A549 (cell line): ENCODE results near the gene MAN1C1. TPM values are rescaled to one million over a fixed set of nuclear protein-coding genes. Genes with fewer than 3 reads are reported as not detected.

Source experiments
- ATAC-seq, 2 experiments: fragments of 200-7000 bp in 1 of 2; fragments of >200 bp in 1 of 2; cut with Nextera tagmentation in 1 of 2; cut with Tn5 transposase in 1 of 2; 3 replicates each; pipeline versions ENCODE4 v1.8.0 to v1.9.1; 2018 to 2020; ENCODE audit warnings: mild to moderate bottlenecking in 1 of 2, moderate library complexity in 1 of 2
- CTCF ChIA-PET: fragments of 300-600 bp; sonication (Branson Sonifier 250); formaldehyde crosslinking; extraction: SDS; loops from one replicate; lab custom pipeline; 2021; ENCODE audit warnings: antibody characterized with exemption, inconsistent platforms; lab: Yijun Ruan, JAX
- POLR2A ChIA-PET: fragments of 350-600 bp; formaldehyde crosslinking; extraction: SDS; loops from one replicate; lab custom pipeline; 2021; ENCODE audit warnings: antibody characterized with exemption, inconsistent platforms; lab: Yijun Ruan, JAX
- DNase-seq, 2 experiments: peaks; one replicate each; pipeline versions ENCODE4 v3.0.0 to v3.0.0-alpha.2; 2011 to 2016; ENCODE audit warnings: low read depth in 1 of 2, low spot score in 1 of 2
- FAIRE-seq: peaks from 2 replicates; lab custom pipeline; 2011; peaks lifted over from hg19 to GRCh38; lab: Jason Lieb, UNC
- H3K27ac ChIP-seq, 2 experiments: fragments of >200 bp; sonication (Bioruptor Twin); formaldehyde crosslinking; 3 replicates each; pipeline ENCODE4 v1.5.1; 2016 to 2017
- H3K4me1 ChIP-seq: fragments of >200 bp; sonication (Bioruptor Twin); formaldehyde crosslinking; 3 replicates; pipeline ENCODE4 v1.6.1; 2016
- H3K4me2 ChIP-seq: fragments of >200 bp; sonication (Bioruptor Twin); formaldehyde crosslinking; 3 replicates; pipeline ENCODE4 v1.6.1; 2016
- H3K4me3 ChIP-seq: fragments of >200 bp; sonication (Bioruptor Twin); formaldehyde crosslinking; 3 replicates; pipeline ENCODE4 v1.5.1; 2016
- H3K9me3 ChIP-seq: fragments of >200 bp; sonication (Bioruptor Twin); formaldehyde crosslinking; 3 replicates; pipeline ENCODE4 v1.6.1; 2016
- ATOH8 ChIP-seq: fragments of 250-450 bp; sonication (Bioruptor Pico); IDR thresholded peaks from 2 replicates; pipeline ENCODE4 v1.5.0; 2020; ENCODE audit warnings: low read depth, mild to moderate bottlenecking, moderate library complexity
- BHLHE40 ChIP-seq: IDR thresholded peaks from 2 replicates; pipeline ENCODE4 v1.6.1; 2012; ENCODE audit warnings: low read depth, low read length, inconsistent platforms
- CHD2 ChIP-seq: fragments of 150-350 bp; IDR thresholded peaks from 2 replicates; pipeline ENCODE4 v1.6.1; 2014; ENCODE audit warnings: low read length; ENCODE audit not compliant: partially characterized antibody
- CHD4 ChIP-seq: fragments of 200-600 bp; sonication (generic); IDR thresholded peaks from 2 replicates; pipeline ENCODE4 v1.6.1; 2016; ENCODE audit warnings: antibody characterized with exemption, mild to moderate bottlenecking, borderline replicate concordance
- CTCF ChIP-seq: fragments of >200 bp; sonication (Bioruptor Twin); formaldehyde crosslinking; IDR thresholded peaks from 3 replicates; pipeline ENCODE4 v1.5.1; 2016
- E2F6 ChIP-seq: IDR thresholded peaks from 2 replicates; pipeline ENCODE4 v1.6.1; 2012; ENCODE audit warnings: low read depth, borderline replicate concordance
- EHF ChIP-seq: fragments of 250-450 bp; sonication (Bioruptor Pico); IDR thresholded peaks from 2 replicates; pipeline ENCODE4 v1.5.0; 2020; ENCODE audit warnings: mild to moderate bottlenecking
- EHMT2 ChIP-seq: fragments of 200-600 bp; sonication (generic); IDR thresholded peaks from 2 replicates; pipeline ENCODE4 v1.6.1; 2016; ENCODE audit warnings: antibody characterized with exemption, low read depth, mild to moderate bottlenecking, moderate library complexity
- HOXB5 ChIP-seq: fragments of 250-450 bp; sonication (Bioruptor Pico); IDR thresholded peaks from 2 replicates; pipeline ENCODE4 v1.5.0; 2020; ENCODE audit warnings: mild to moderate bottlenecking, moderate library complexity
- JUNB ChIP-seq: fragments of >200 bp; sonication (Bioruptor Twin); formaldehyde crosslinking; IDR thresholded peaks from 2 replicates; pipeline ENCODE4 v1.6.1; 2016
- MYC ChIP-seq: IDR thresholded peaks from 2 replicates; pipeline ENCODE4 v1.6.1; 2012; ENCODE audit warnings: mild to moderate bottlenecking, inconsistent platforms, low read length, improper control_type of control experiment, borderline replicate concordance
- RAD21 ChIP-seq, 2 experiments: fragments of >200 bp in 1 of 2; sonication (Bioruptor Twin) in 1 of 2; formaldehyde crosslinking in 1 of 2; IDR thresholded peaks in 1 of 2; conservative IDR thresholded peaks in 1 of 2; 2 replicates in 1 of 2; 3 replicates in 1 of 2; pipeline ENCODE4 v1.6.1; 2012 to 2018; ENCODE audit warnings: inconsistent platforms in 1 of 2
- RARB ChIP-seq: fragments of 250-450 bp; sonication (Bioruptor Pico); IDR thresholded peaks from 2 replicates; pipeline ENCODE4 v1.8.0; 2021; ENCODE audit warnings: mild to moderate bottlenecking, moderate library complexity
- SMC3 ChIP-seq: fragments of >200 bp; sonication (Bioruptor Twin); formaldehyde crosslinking; IDR thresholded peaks from 3 replicates; pipeline ENCODE4 v1.6.1; 2018; ENCODE audit warnings: inconsistent platforms
- USF2 ChIP-seq: fragments of 450-650 bp; IDR thresholded peaks from 2 replicates; pipeline ENCODE4 v1.6.1; 2014; ENCODE audit warnings: antibody characterized with exemption
- ZC3H11A ChIP-seq: fragments of 450-650 bp; IDR thresholded peaks from 2 replicates; pipeline ENCODE4 v1.6.1; 2014; ENCODE audit warnings: antibody characterized with exemption, mild to moderate bottlenecking
- ZFP36 ChIP-seq: fragments of 450-650 bp; IDR thresholded peaks from 2 replicates; pipeline ENCODE4 v1.6.1; 2014; ENCODE audit warnings: borderline replicate concordance; ENCODE audit not compliant: partially characterized antibody
- ZSCAN20 ChIP-seq: fragments of 250-450 bp; sonication (Bioruptor Pico); IDR thresholded peaks from 2 replicates; pipeline ENCODE4 v1.8.0; 2022; ENCODE audit warnings: mild to moderate bottlenecking, moderate library complexity
- WGBS: methylation state at CpG from one replicate; pipeline ENCODE4 v1.1.6; 2017; ENCODE audit errors: missing lambda C conversion rate; 5-methylcytosine and 5-hydroxymethylcytosine counted together
- polyA plus RNA-seq, 4 experiments: library from polyadenylated mRNA; depleted of rRNA in 3 of 4; stranded (reverse); fragments of >200 nt; fragmentation: RNase III in 1 of 4; extraction: RNeasy Plus Mini Kit Qiagen cat#74134 plus additional on column Dnase treatment in 1 of 4; gene quantifications; 2 replicates in 3 of 4; 3 replicates in 1 of 4; pipeline ENCODE4 v1.2.3, GENCODE V29; 2011 to 2017
- TF ChIP-seq, protein P1 (sequence below): fragments of 150-350 bp; IDR thresholded peaks from 2 replicates; pipeline ENCODE4 v1.6.1; 2014; ENCODE audit warnings: low read depth, mild to moderate bottlenecking, low read length
- TF ChIP-seq, protein P2 (sequence below): IDR thresholded peaks from 2 replicates; pipeline ENCODE4 v1.6.1; 2012
- TF ChIP-seq, protein P3 (sequence below): IDR thresholded peaks from 2 replicates; pipeline ENCODE4 v1.6.1; 2012
- TF ChIP-seq, protein P4 (sequence below): fragments of 250-450 bp; sonication (Bioruptor Pico); IDR thresholded peaks from 2 replicates; pipeline ENCODE4 v1.5.0; 2021; ENCODE audit warnings: mild to moderate bottlenecking, moderate library complexity, borderline replicate concordance
- TF ChIP-seq, protein P5 (sequence below): fragments of >200 bp; sonication (Bioruptor Twin); formaldehyde crosslinking; IDR thresholded peaks from 2 replicates; pipeline ENCODE4 v1.6.1; 2016

Gene MAN1C1
- polyA plus RNA-seq, 2 of the 4 experiments (the other 2 are of a cell fraction) = 0.22 to 0.27 TPM

GRCh38 chr1:25724966-25725365 lies 108.4 kb downstream of the MAN1C1 start:
- Histone ChIP-seq H3K4me1 (0 out of 3 replicates have a peak, but pooled peaks cover 4% of the 10 kb centered on the region), H3K4me2 (no peak overlapping the region), H3K4me3 (no peak overlapping the region), H3K27ac (no peak overlapping the region), H3K9me3 (no peaks in the 10 kb centered on the region)
- DNase-seq (no peak), ATAC-seq (no peak), FAIRE-seq (no peak)
- ChIA-PET POLR2A (no interaction called here), CTCF (interaction anchor here (0.9 to 1.9 kb wide), 7 partner anchors 9 to 85 kb away, joined by 3 to 9 read pairs (median 3); no protein-coding TSS in a partner anchor)
- WGBS = 94% methylated on average over 2 of the region's 2 CpGs
- no peak for TF ChIP-seq USF2
- TF ChIP-seq CHD2 = no peak
- TF ChIP-seq ZSCAN20 = no peak
- TF ChIP-seq ZFP36 = no peak
- no peak for TF ChIP-seq ZC3H11A
- no peak for TF ChIP-seq RARB
- TF ChIP-seq CHD4 = no peak
- no peak for TF ChIP-seq JUNB
- no peak for TF ChIP-seq BHLHE40
- no peak for TF ChIP-seq HOXB5 (CRISPR knock-in tag)
- TF ChIP-seq, protein P1, sequence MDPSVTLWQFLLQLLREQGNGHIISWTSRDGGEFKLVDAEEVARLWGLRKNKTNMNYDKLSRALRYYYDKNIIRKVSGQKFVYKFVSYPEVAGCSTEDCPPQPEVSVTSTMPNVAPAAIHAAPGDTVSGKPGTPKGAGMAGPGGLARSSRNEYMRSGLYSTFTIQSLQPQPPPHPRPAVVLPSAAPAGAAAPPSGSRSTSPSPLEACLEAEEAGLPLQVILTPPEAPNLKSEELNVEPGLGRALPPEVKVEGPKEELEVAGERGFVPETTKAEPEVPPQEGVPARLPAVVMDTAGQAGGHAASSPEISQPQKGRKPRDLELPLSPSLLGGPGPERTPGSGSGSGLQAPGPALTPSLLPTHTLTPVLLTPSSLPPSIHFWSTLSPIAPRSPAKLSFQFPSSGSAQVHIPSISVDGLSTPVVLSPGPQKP = no peak
- TF ChIP-seq MYC = no peak
- TF ChIP-seq ATOH8 (CRISPR knock-in tag) = no peak
- TF ChIP-seq, protein P2, sequence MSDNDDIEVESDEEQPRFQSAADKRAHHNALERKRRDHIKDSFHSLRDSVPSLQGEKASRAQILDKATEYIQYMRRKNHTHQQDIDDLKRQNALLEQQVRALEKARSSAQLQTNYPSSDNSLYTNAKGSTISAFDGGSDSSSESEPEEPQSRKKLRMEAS = no peak
- TF ChIP-seq EHF (CRISPR knock-in tag) = no peak
- TF ChIP-seq, protein P3, sequence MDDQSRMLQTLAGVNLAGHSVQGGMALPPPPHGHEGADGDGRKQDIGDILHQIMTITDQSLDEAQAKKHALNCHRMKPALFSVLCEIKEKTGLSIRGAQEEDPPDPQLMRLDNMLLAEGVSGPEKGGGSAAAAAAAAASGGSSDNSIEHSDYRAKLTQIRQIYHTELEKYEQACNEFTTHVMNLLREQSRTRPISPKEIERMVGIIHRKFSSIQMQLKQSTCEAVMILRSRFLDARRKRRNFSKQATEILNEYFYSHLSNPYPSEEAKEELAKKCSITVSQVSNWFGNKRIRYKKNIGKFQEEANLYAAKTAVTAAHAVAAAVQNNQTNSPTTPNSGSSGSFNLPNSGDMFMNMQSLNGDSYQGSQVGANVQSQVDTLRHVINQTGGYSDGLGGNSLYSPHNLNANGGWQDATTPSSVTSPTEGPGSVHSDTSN = no peak
- no peak for TF ChIP-seq E2F6
- no peak for TF ChIP-seq EHMT2
- TF ChIP-seq, protein P4, sequence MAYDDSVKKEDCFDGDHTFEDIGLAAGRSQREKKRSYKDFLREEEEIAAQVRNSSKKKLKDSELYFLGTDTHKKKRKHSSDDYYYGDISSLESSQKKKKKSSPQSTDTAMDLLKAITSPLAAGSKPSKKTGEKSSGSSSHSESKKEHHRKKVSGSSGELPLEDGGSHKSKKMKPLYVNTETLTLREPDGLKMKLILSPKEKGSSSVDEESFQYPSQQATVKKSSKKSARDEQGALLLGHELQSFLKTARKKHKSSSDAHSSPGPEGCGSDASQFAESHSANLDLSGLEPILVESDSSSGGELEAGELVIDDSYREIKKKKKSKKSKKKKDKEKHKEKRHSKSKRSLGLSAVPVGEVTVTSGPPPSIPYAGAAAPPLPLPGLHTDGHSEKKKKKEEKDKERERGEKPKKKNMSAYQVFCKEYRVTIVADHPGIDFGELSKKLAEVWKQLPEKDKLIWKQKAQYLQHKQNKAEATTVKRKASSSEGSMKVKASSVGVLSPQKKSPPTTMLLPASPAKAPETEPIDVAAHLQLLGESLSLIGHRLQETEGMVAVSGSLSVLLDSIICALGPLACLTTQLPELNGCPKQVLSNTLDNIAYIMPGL (CRISPR knock-in tag) = no peak

DNA sequence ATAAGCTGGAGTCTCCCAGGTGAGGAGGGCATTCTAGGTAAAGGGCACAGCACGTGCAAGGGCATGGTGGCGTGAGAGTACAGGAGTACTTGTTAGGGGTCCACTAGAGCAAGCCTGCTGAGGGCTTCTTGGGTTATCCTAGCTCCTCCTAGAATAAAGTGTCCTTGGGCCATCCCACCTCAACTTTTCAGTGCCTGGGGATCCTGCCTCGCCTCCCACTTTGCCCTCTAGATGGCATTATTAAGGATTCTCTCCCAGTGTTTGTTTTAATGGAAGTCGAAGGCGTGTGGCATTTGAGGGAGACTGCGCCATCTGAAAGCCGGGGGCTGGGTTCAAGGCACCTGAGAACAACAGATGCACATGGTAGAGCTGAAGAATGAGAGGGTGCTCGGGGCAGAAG lies 108.9 kb downstream of the MAN1C1 start:
- Histone ChIP-seq H3K9me3 (no peaks in the 10 kb centered on the region), H3K4me2 (no peak overlapping the region)
- DNase-seq = no peak
- TF ChIP-seq, protein P5, sequence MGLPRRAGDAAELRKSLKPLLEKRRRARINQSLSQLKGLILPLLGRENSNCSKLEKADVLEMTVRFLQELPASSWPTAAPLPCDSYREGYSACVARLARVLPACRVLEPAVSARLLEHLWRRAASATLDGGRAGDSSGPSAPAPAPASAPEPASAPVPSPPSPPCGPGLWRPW = no peak
- TF ChIP-seq CTCF (0 out of 3 replicates have a peak, but pooled peaks have one; percentile 8), RAD21 (conservative IDR thresholded peaks at IDR 0.05 in 1 of 2, IDR thresholded peaks at IDR 0.05 in 1 of 2) (peak in 1 of 2 experiments; percentile 10; a peak in 1 of 5 replicates), EHF (CRISPR knock-in tag) (no peak), SMC3 (no peak)
- TF ChIP-seq, all 56 proteins: peak for 2
- Histone ChIP-seq H3K4me1 (0 out of 3 replicates have a peak, but pooled peaks cover 4% of the 10 kb centered on the region), H3K27ac (no peak overlapping the region), H3K4me3 (no peak overlapping the region)
- CTCF ChIA-PET = interaction anchor here (0.9 to 1.9 kb wide), 8 partner anchors 9 to 84 kb away, joined by 3 to 9 read pairs (median 3); no protein-coding TSS in a partner anchor
- POLR2A ChIA-PET = no interaction called here
- peak; percentile 22 to 52; a peak in 2 of 6 replicates for ATAC-seq
- WGBS = 58% methylated on average over 8 of the region's 8 CpGs
- FAIRE-seq = no peak
